Stimulated activated naive CD4-positive, alpha-beta T cell treated with Interleukin-2 at 50 U/mL for 16 hours (primary cell): ENCODE measurements around the gene ATP6V0A4.
A peak's percentile ranks its signal among the peaks of the same experiment; 100 is the strongest.
"Not testable (repeated sequence)": the region's sequence is repeated elsewhere in the genome, so short reads cannot be mapped to it uniquely, and the experiment has no call there.

Source experiments
- DNase-seq: peaks from one replicate; lab custom pipeline; 2025; lab: John Stamatoyannopoulos, UW

ATP6V0A4 gene

GRCh38 chr7:138750473-138750872, 47.5 kb downstream of the ATP6V0A4 start:
- DNase-seq, result no peak

GRCh38 chr7:138749960-138750359, 48.0 kb downstream of the ATP6V0A4 start:
- DNase-seq, result no peak

GRCh38 chr7:138748666-138749065, 49.3 kb downstream of the ATP6V0A4 start:
- DNase-seq, result no peak

GRCh38 chr7:138746073-138746472, 51.9 kb downstream of the ATP6V0A4 start:
- no peak for DNase-seq

GRCh38 chr7:138745189-138745588, 52.8 kb downstream of the ATP6V0A4 start:
- DNase-seq, result no peak

GRCh38 chr7:138741453-138741735, 56.6 kb downstream of the ATP6V0A4 start:
- no peak for DNase-seq

- no peak for DNase-seq
Observed at GRCh38 chr7:138739859-138740258, 58.1 kb downstream of the ATP6V0A4 start.

- peak; percentile 68 for DNase-seq
Observed at GRCh38 chr7:138738551-138739335, 59.3 kb downstream of the ATP6V0A4 start.

- no peak for DNase-seq
Observed at GRCh38 chr7:138738114-138738513, 59.9 kb downstream of the ATP6V0A4 start.

- DNase-seq, result no peak
Observed at GRCh38 chr7:138735399-138735798, 62.6 kb downstream of the ATP6V0A4 start.

- not testable (repeated sequence) for DNase-seq
Observed at GRCh38 chr7:138731733-138732132, 66.3 kb downstream of the ATP6V0A4 start.

GRCh38 chr7:138729444-138729843, 68.6 kb downstream of the ATP6V0A4 start:
- DNase-seq, result no peak

GRCh38 chr7:138727336-138728099, 70.5 kb downstream of the ATP6V0A4 start:
- no peak for DNase-seq

- no peak for DNase-seq
Observed at GRCh38 chr7:138726288-138726687, 71.7 kb downstream of the ATP6V0A4 start.

- no peak for DNase-seq
Observed at GRCh38 chr7:138720286-138720685, 77.7 kb downstream of the ATP6V0A4 start.

- no peak for DNase-seq
Observed at GRCh38 chr7:138716889-138717288, 81.1 kb downstream of the ATP6V0A4 start.

GRCh38 chr7:138713191-138713590, 84.8 kb downstream of the ATP6V0A4 start:
- no peak for DNase-seq

- DNase-seq, result no peak
Observed at GRCh38 chr7:138712652-138713051, 85.3 kb downstream of the ATP6V0A4 start.

- DNase-seq, result no peak
Observed at GRCh38 chr7:138710536-138711385, 87.2 kb downstream of the ATP6V0A4 start.

GRCh38 chr7:138705167-138705566, 92.8 kb downstream of the ATP6V0A4 start:
- DNase-seq, result no peak

GRCh38 chr7:138701537-138701923, 96.5 kb downstream of the ATP6V0A4 start:
- DNase-seq, result no peak

GRCh38 chr7:138700857-138701536, 97.0 kb downstream of the ATP6V0A4 start, which contains the start of gene SVOPL:
SVOPL (minus strand) TSS chr7:138701362; CDS start chr7:138679045, 22,317 bp downstream.
- no peak for DNase-seq
